Vagina (tissue), 2 donors: Measurements from ENCODE around the gene CUX1.

Experiments
- POLR2A ChIP-seq, 2 donors: fragments of 450-650 bp; IDR thresholded peaks; one replicate each; pipeline ENCODE4 v1.6.1; 2017; ENCODE audit warnings: antibody characterized with exemption in 2 of 2, mild to moderate bottlenecking in 2 of 2, moderate library complexity in 2 of 2
- POLR2AphosphoS5 ChIP-seq, 2 donors: sonication (generic); formaldehyde crosslinking; IDR thresholded peaks; one replicate each; pipeline ENCODE4 v1.9.0; 2017; ENCODE audit warnings: antibody characterized with exemption in 2 of 2, mild to moderate bottlenecking in 2 of 2, low read depth in 1 of 2; ENCODE audit not compliant: insufficient read depth in 1 of 2
- TF ChIP-seq, protein P1 (sequence below), 3 experiments: fragments of 450-650 bp in 2 of 3; fragments of 200-600 bp in 1 of 3; sonication (generic) in 1 of 3; IDR thresholded peaks; one replicate each; pipeline ENCODE4 v1.5.1; 2017 to 2019; ENCODE audit warnings: antibody characterized with exemption in 3 of 3, mild to moderate bottlenecking in 2 of 3, moderate library complexity in 2 of 3

DNA sequence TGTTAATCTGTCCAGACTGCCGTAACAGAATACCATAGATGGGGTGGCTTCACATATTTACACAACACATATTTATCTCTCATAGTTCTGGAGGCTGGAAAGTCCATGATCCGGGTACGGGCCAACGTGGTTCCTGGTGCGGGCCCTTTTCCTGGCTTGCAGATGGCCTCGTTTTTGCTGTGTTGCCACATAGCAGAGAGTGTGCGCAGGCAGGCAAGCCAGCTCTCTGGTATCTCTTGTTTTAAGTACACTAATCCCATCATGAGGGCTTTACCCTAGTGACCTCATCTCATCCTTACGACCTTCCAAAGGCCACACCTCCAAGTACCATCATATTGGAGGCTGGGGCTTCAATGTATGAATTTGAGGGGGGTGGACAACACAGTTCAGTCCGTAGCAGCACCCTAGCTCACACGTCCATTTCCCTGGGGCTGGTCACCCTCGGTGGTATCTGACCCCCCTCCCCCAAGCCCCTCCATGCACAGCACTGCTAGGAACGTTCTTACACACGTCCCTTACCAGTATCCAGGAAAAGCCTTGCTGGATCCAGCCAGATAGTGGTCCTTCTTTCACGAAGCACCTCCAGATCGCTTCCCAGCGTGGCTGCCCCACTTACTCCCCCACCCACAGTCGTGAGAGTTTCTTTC is 21.5 kb downstream of the CUX1 start:
- TF ChIP-seq, protein P1, sequence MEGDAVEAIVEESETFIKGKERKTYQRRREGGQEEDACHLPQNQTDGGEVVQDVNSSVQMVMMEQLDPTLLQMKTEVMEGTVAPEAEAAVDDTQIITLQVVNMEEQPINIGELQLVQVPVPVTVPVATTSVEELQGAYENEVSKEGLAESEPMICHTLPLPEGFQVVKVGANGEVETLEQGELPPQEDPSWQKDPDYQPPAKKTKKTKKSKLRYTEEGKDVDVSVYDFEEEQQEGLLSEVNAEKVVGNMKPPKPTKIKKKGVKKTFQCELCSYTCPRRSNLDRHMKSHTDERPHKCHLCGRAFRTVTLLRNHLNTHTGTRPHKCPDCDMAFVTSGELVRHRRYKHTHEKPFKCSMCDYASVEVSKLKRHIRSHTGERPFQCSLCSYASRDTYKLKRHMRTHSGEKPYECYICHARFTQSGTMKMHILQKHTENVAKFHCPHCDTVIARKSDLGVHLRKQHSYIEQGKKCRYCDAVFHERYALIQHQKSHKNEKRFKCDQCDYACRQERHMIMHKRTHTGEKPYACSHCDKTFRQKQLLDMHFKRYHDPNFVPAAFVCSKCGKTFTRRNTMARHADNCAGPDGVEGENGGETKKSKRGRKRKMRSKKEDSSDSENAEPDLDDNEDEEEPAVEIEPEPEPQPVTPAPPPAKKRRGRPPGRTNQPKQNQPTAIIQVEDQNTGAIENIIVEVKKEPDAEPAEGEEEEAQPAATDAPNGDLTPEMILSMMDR (IDR thresholded peaks at IDR 0.05) = no peak
- TF ChIP-seq POLR2A (IDR thresholded peaks at IDR 0.05) (no peak), POLR2AphosphoS5 (IDR thresholded peaks at IDR 0.05; ENCODE audit: insufficient read depth in 1 of 2, low read depth in 1 of 2) (no peak)
